NOMO-1 treated with DMSO at 0.1 percent for 48 hours (cell line): ENCODE data around the gene UROD.
"Not testable (repeated sequence)": the region's sequence is repeated elsewhere in the genome, so short reads cannot be mapped to it uniquely, and the experiment has no call there.

Experiments used
- DNase-seq: peaks from one replicate; lab custom pipeline; 2025; ENCODE audit not compliant: unreplicated experiment; lab: John Stamatoyannopoulos, UW

UROD gene

GRCh38 chr1:45038240-45038639 lies 26.2 kb downstream of the UROD start:
- DNase-seq: no peak

- no peak for DNase-seq
Measured at GRCh38 chr1:45038661-45039364, 26.8 kb downstream of the UROD start.

GRCh38 chr1:45040297-45040696 lies 28.2 kb downstream of the UROD start:
- no peak for DNase-seq

- no peak for DNase-seq
Measured at GRCh38 chr1:45043094-45043493, 31.0 kb downstream of the UROD start.

GRCh38 chr1:45044916-45045315 lies 32.9 kb downstream of the UROD start:
- DNase-seq: no peak

GRCh38 chr1:45047032-45047431 lies 35.0 kb downstream of the UROD start:
- DNase-seq: no peak

GRCh38 chr1:45051005-45051772 lies 39.1 kb downstream of the UROD start:
- DNase-seq: no peak

- no peak for DNase-seq
Measured at GRCh38 chr1:45057542-45057941, 45.5 kb downstream of the UROD start.

- no peak for DNase-seq
Measured at GRCh38 chr1:45059829-45060228, 47.8 kb downstream of the UROD start.

- DNase-seq: not testable (repeated sequence)
Measured at GRCh38 chr1:45062463-45062862, 50.4 kb downstream of the UROD start.

- no peak for DNase-seq
Measured at GRCh38 chr1:45065083-45065482, 53.0 kb downstream of the UROD start.
